ENCODE results near the gene SMPD3.

SMPD3 gene

GRCh38 chr16:68380348-68380670 lies 68.0 kb downstream of the SMPD3 start:
- DNase-seq, result no peak

GRCh38 chr16:68379472-68380347 lies 68.6 kb downstream of the SMPD3 start:
- no peak for DNase-seq

GRCh38 chr16:68378436-68379415 lies 69.6 kb downstream of the SMPD3 start:
- DNase-seq, result peak; percentile 19 to 59 (median 48)

GRCh38 chr16:68377667-68378393 lies 70.5 kb downstream of the SMPD3 start:
- DNase-seq, result no peak

- no peak for DNase-seq
These were observed 71.1 kb downstream of the SMPD3 start for GRCh38 chr16:68377221-68377620.

- no peak for DNase-seq
These were observed 71.7 kb downstream of the SMPD3 start for GRCh38 chr16:68376590-68376989.

GRCh38 chr16:68375801-68376536 lies 72.3 kb downstream of the SMPD3 start:
- DNase-seq, result no peak

GRCh38 chr16:68374961-68375660 lies 73.2 kb downstream of the SMPD3 start:
- no peak for DNase-seq

GRCh38 chr16:68374246-68374805 lies 74.0 kb downstream of the SMPD3 start:
- no peak for DNase-seq

GRCh38 chr16:68373528-68374245 lies 74.6 kb downstream of the SMPD3 start:
- no peak for DNase-seq

GRCh38 chr16:68372806-68373205 lies 75.5 kb downstream of the SMPD3 start:
- no peak for DNase-seq

- DNase-seq, result no peak
These were observed 76.0 kb downstream of the SMPD3 start for GRCh38 chr16:68372381-68372720.

- DNase-seq, result no peak
These were observed 76.5 kb downstream of the SMPD3 start for GRCh38 chr16:68371706-68372380.

GRCh38 chr16:68371276-68371651 lies 77.0 kb downstream of the SMPD3 start:
- DNase-seq, result no peak

- no peak for DNase-seq
These were observed 77.6 kb downstream of the SMPD3 start for GRCh38 chr16:68370581-68371275.

- DNase-seq, result peak; percentile 37 to 59 (median 48)
These were observed 78.4 kb downstream of the SMPD3 start for GRCh38 chr16:68369697-68370580.

GRCh38 chr16:68369168-68369567 lies 79.1 kb downstream of the SMPD3 start:
- DNase-seq, result no peak

- no peak for DNase-seq
These were observed 79.9 kb downstream of the SMPD3 start for GRCh38 chr16:68368301-68368888.
